ENCODE results near the gene ZNF827.

The ZNF827 gene

GRCh38 chr4:145760961-145761929 is 177.4 kb downstream of the ZNF827 start:
- no peak for DNase-seq (ENCODE audit: low spot score)
- TF ChIP-seq, protein P1, sequence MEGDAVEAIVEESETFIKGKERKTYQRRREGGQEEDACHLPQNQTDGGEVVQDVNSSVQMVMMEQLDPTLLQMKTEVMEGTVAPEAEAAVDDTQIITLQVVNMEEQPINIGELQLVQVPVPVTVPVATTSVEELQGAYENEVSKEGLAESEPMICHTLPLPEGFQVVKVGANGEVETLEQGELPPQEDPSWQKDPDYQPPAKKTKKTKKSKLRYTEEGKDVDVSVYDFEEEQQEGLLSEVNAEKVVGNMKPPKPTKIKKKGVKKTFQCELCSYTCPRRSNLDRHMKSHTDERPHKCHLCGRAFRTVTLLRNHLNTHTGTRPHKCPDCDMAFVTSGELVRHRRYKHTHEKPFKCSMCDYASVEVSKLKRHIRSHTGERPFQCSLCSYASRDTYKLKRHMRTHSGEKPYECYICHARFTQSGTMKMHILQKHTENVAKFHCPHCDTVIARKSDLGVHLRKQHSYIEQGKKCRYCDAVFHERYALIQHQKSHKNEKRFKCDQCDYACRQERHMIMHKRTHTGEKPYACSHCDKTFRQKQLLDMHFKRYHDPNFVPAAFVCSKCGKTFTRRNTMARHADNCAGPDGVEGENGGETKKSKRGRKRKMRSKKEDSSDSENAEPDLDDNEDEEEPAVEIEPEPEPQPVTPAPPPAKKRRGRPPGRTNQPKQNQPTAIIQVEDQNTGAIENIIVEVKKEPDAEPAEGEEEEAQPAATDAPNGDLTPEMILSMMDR (IDR thresholded peaks at IDR 0.05; ENCODE audit: extremely low read depth, missing control alignments): no peak

DNA sequence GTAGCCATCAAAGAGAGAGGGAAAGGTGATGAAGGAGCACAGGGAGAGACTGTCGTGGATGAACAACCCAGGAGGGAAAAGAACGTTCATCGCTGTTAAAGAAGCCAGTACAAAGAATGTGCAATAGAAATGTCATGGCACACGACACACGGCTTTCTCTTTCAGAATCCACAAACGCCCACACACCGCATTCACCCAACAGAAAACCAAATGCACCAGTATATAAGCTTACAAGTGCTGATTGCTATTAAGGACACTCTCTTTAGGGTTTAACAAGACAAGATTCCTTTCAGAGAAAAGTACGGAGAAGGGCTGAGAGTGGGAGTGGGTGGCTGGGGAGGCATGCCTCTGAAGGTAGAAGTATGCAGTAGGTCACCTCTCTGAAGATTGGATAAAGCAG is 178.4 kb downstream of the ZNF827 start:
- TF ChIP-seq, protein P1 (IDR thresholded peaks at IDR 0.05; ENCODE audit: extremely low read depth, missing control alignments): no peak
- DNase-seq (ENCODE audit: low spot score): no peak

GRCh38 chr4:145757188-145757587 is 181.4 kb downstream of the ZNF827 start:
- DNase-seq (ENCODE audit: low spot score): no peak

DNA sequence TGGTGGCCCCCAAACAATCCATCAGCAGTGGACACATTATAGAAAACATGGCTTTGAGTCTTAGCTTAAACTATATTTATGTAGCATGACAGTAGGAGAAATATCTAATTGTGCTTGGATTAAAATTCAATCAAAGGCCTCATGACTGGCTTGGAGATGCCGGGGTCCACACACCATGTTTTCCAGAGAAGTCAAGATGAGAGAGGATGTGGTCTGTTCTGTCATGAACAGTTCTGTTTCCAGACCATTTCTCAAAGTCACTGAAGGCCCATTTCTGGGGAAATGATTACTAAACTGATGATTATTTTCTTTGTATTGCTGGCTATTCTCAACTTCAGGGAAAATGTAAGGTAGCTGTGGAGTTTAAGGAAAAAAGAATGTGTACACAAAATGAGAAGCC is 182.4 kb downstream of the ZNF827 start:
- TF ChIP-seq, protein P1 (IDR thresholded peaks at IDR 0.05; ENCODE audit: extremely low read depth, missing control alignments): no peak
- no peak for DNase-seq (ENCODE audit: low spot score)

More at GRCh38 chr4:145757188-145757587, 181.4 kb downstream of the ZNF827 start:
- TF ChIP-seq, protein P1 (IDR thresholded peaks at IDR 0.05; ENCODE audit: extremely low read depth, missing control alignments): no peak

DNA sequence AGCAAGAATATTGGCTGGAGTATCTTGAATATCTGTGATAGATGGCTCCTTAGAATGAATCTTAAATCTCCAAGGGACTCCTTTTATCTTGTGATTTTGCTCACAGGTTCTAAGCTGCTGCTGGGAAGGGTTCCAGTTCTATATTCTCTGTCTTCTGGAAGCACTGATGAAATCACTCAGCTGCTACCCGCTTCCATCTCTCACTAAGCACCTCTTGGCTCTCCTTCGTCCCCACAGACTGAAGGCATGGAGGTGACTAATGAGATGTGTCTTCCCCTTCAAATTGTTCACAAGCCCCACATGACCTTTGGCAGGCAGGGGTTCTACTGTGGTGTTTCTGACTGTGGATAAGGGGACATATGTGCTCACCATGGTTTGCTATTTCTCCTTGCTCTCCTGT is 182.8 kb downstream of the ZNF827 start:
- DNase-seq (ENCODE audit: low spot score): no peak
- TF ChIP-seq, protein P1 (IDR thresholded peaks at IDR 0.05; ENCODE audit: extremely low read depth, missing control alignments): no peak

DNA sequence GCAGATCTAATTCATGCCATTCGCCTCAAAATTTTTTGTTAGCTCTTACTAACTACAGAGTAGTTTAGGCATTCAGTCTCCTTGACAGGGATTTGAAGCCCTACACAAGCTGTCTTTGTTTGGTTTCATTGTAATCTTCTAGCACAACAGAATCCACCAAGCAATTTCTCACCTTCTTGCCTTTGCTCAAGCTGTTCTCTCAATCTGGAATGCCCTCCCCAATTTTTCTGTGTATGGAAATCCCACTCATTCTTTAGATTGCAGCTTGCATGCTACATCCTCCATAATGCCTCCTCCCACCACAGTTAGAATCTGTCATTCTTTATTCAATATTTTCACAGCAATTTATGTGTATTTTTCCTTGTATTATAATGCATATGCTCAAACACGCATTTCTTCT is 195.0 kb downstream of the ZNF827 start:
- TF ChIP-seq, protein P1 (IDR thresholded peaks at IDR 0.05; ENCODE audit: extremely low read depth, missing control alignments): no peak
- no peak for DNase-seq (ENCODE audit: low spot score)

DNA sequence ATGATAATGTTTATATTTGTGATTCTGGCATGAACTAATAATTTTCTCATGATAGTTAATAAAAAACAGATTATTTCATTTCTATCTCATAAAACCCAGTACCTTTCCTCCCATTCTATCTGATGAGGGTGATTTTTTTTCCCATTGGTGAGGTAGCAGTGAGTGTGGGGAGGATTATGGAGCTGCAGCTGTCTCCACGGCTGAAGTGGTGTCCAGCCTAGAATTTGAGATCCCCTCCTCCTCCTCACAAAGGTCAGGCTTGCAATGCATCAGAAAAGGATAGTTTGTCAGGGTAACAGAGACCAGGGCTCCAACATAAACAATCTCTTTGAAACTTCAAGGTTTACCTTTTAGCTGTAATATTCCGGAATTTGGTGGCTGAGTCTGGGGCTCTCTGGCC is 197.8 kb downstream of the ZNF827 start:
- no peak for DNase-seq (ENCODE audit: low spot score)
- TF ChIP-seq, protein P1 (IDR thresholded peaks at IDR 0.05; ENCODE audit: extremely low read depth, missing control alignments): no peak
